Amygdala (tissue), 56 donors: ENCODE measurements around the gene FMN2.

Source experiments
- DNase-seq, 56 donors: peaks; one replicate each; lab custom pipeline; 2025; lab: John Stamatoyannopoulos, UW

Gene FMN2

GRCh38 chr1:240344918-240345317 is 253.2 kb downstream of the FMN2 start:
- no peak for DNase-seq

- DNase-seq, result no peak
These were observed 258.0 kb downstream of the FMN2 start for GRCh38 chr1:240349695-240350094.

GRCh38 chr1:240350910-240351331 is 259.2 kb downstream of the FMN2 start:
- DNase-seq, result no peak

GRCh38 chr1:240351690-240352089 is 260.0 kb downstream of the FMN2 start:
- DNase-seq, result no peak

- DNase-seq, result no peak
These were observed 261.1 kb downstream of the FMN2 start for GRCh38 chr1:240352769-240353168.

- DNase-seq, result no peak
These were observed 264.9 kb downstream of the FMN2 start for GRCh38 chr1:240356568-240356967.

- DNase-seq, result no peak
These were observed 270.4 kb downstream of the FMN2 start for GRCh38 chr1:240362046-240362445.

GRCh38 chr1:240362826-240363225 is 271.1 kb downstream of the FMN2 start:
- DNase-seq, result no peak

- DNase-seq, result no peak
These were observed 271.6 kb downstream of the FMN2 start for GRCh38 chr1:240363315-240363714.

GRCh38 chr1:240363914-240364313 is 272.2 kb downstream of the FMN2 start:
- DNase-seq, result no peak

- DNase-seq, result no peak
These were observed 275.0 kb downstream of the FMN2 start for GRCh38 chr1:240366636-240367035.

GRCh38 chr1:240385551-240385950 is 293.9 kb downstream of the FMN2 start:
- no peak for DNase-seq

- DNase-seq, result no peak
These were observed 294.6 kb downstream of the FMN2 start for GRCh38 chr1:240385985-240386978.

- DNase-seq, result no peak
These were observed 295.4 kb downstream of the FMN2 start for GRCh38 chr1:240387051-240387450.

GRCh38 chr1:240391660-240392260 is 300.1 kb downstream of the FMN2 start:
- DNase-seq, result no peak

- DNase-seq, result no peak
These were observed 302.7 kb downstream of the FMN2 start for GRCh38 chr1:240394353-240394752.

GRCh38 chr1:240395336-240395735 is 303.7 kb downstream of the FMN2 start:
- no peak for DNase-seq

GRCh38 chr1:240399381-240399780 is 307.7 kb downstream of the FMN2 start:
- peak in 25 of 56 donors; percentile 2 to 45 (median 12) for DNase-seq

- no peak for DNase-seq
These were observed 310.0 kb downstream of the FMN2 start for GRCh38 chr1:240401731-240402130.

GRCh38 chr1:240402326-240402725 is 310.6 kb downstream of the FMN2 start:
- DNase-seq, result no peak

- no peak for DNase-seq
These were observed 312.6 kb downstream of the FMN2 start for GRCh38 chr1:240404286-240404685.

- DNase-seq, result no peak
These were observed 314.1 kb downstream of the FMN2 start for GRCh38 chr1:240405751-240406150.
